Measurements from ENCODE around the gene FEZF2. TPM values are rescaled to one million over a fixed set of nuclear protein-coding genes. Genes with fewer than 3 reads are reported as not detected.
A peak's percentile ranks its signal among the peaks of the same experiment; 100 is the strongest.

Gene FEZF2
- not detected in 2 replicates for total RNA-seq (2014; rRNA removed; shearing (Covaris generic))

DNA sequence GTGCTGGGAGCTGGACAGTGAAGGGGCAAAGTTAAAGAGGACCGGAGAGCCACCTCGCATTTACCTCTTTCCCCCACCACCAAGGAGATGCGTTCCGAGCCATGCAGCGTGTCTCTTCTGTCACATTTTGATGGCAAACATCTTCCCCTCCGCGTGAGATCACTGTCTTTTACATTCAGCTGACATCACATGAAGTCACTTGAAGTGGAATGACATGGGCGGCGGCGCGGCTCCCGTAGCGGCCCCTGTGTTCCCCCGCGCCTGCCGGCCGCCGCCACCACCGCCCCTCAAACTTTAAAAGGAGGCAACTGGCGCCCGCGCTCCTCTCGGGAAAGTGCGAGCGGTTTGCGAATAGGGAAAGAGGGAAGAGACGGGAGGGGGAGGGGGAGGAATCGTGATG is at the start of gene FEZF2:
TSS of gene FEZF2 (minus strand) at position 336 of the 400 bp plus-strand sequence. CDS start 682 bp downstream, outside the sequence.
- DNase-seq (ENCODE audit: low read depth): peak; percentile 8

DNA sequence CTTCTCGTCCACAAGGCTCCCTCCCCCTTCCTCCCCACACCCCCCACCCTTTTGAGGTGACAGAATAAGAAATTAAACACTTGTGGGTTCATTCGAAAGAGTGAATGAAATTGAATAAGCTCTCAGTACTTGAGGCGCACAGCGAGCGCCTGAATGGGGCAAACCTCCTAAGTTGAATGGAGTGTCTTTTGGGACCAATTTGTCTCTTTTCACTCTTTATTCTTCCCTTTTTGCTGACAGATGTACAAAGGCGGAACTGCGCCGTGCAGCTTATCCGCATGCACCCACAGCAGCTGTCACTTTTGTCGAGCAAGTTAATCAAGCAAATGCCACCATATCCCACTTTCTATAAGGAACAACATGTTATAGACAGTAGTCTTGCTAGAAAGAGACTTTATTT is 47.9 kb upstream of the FEZF2 start:
- no peak for DNase-seq (ENCODE audit: low read depth)

DNA sequence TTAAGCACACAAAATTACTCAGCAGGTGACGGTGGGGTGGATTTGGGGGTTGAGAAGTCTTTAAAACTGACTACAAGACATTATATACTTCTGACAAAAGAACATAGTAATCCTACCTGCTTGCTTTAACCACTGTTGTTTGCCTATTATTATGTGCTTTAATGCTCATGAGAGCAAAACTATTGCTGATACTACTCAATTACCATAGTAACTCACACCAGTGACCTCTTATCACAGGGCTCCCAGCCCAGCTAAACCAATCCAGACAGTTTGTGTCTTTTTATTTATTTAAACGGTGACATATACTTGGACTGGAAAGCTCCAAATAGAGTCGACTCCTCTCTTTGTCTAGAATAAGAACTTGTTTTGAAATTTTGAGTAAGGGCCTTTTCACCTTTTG is 42.8 kb upstream of the FEZF2 start:
- DNase-seq (ENCODE audit: low read depth): no peak

DNA sequence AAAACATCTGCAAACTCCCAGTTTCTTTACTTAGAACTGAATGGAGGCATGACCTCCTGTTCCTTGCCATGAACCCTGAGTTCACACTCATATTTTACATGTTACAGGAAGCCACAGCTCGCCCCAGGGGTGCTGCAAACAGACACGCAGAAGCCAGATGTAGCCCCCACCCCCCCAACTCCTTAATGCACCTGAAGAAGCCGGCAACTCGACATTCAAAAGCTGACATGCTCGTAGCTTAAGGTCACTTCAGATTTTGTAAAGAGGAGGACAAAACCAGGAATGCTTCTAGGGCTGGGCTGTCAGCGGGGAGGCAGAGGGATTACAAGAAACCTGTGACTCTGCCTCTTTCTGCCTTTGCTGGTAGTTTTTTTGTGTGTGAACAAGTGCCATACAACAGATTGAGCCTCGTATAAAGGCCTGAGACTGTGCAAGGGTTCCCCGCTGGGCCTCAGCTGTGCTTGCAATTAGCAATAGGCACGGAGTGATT is 42.0 kb upstream of the FEZF2 start:
- DNase-seq (ENCODE audit: low read depth): no peak

DNA sequence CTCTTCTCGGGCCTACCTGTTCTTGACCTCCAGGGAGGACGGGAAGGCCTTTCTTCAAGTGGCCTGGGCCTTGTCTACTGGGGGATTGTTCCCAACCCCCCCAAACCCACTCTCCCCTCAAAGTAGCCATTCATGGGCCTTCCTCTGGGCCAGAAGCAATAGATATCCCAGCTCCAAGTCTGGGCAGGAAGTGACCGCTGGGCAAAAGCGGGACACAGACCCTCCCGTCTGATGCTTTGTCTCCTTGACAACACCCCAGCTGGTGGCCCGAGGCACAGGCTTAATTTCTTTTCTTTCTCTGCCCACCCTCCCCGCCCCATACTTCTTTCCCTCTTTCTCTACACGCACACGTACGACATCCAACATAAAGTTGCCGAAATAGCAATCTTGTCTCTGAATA is 41.4 kb upstream of the FEZF2 start:
- no peak for DNase-seq (ENCODE audit: low read depth)

DNA sequence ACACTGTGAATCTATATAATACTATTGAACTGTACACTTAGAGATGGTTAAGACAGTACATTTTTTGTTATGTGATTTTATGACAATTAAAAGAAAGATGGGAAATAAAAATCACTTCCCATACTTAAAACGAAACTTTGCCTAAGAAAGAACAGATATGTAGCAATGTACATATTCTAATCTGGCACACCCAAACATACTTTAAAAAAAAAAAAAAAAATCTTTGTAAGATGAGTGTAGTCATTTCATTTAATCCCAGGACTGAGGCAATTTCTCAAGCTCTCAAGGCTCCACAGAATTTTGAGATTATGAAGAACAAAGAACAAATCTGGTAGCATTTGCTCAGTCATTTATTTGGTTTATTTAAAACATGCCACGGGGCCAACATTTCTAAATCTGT is 40.3 kb upstream of the FEZF2 start:
- DNase-seq (ENCODE audit: low read depth): no peak

DNA sequence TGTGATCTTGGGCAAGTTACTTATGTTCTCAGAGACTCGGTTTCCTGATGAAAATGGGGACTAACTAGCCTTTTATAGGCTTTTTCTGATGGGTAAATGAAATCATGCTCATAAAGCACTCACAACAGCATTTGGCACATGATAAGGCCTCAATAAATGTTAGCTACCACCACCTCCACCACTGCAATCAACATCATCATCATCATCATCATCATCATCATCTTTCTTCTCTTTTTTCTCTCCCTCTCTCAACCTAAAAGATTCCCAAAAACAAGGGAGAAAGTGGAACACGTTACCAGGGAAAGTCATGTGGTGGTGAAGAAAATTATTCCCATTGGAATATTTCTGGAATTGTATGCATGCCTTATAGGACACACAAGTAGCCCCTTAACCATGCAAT is 33.6 kb upstream of the FEZF2 start:
- no peak for DNase-seq (ENCODE audit: low read depth)

DNA sequence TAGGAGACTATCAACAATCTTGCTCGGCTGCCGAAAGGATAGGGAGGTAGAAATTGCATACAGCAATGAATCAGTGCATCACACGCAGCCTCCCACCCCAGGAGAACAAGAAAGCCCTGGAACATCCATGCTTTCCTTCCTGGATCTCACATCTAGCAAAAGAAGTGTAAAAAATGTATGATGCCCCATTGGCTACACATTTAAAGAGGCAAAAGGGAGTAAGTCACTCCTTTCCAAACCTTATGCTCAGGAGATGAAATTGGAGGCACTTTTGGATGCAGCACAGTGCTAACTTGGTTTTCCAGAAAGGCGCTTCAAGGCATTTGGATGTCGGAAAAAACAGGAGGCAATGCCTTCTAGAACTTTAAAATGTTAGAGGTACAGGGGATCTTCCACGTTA is 32.2 kb upstream of the FEZF2 start:
- DNase-seq (ENCODE audit: low read depth): no peak

DNA sequence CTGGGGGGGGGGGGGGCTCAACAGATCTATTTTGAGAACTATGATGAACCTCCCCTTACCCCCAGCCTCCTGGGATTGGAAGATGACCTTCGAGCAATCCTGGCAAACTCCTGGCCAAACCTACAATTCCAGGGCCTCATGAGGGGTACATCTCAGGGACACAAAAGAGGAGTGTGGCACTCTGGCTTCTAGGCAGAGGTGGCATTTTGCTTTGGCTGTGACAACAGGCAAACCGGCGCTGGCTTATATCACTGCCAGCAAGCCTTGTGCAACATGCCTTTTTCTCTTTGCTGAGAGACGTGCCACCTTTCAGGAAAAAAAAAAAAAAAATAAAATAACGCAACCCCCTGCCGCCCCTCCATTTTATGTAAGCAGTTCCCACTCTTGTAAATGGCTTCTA is 31.8 kb upstream of the FEZF2 start:
- no peak for DNase-seq (ENCODE audit: low read depth)

DNA sequence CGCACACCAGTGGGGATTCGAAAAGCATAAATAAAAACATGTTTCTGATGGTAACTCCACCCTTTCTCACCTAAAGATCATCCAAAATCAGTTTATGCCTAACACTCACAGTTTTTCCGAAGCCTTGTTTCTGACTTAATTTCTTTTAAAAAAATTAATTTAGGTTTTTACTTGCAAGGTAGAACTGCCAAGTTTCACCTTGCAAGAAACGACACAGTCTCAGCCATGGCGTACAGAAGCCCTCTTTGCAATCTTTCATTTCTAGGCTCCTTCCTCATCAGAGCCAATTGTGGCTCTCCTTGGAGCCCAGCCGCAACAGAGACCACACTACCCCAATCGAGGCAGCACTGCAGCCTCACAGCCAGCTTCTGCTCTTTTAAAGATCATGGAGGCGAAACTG is 31.0 kb upstream of the FEZF2 start:
- DNase-seq (ENCODE audit: low read depth): no peak

DNA sequence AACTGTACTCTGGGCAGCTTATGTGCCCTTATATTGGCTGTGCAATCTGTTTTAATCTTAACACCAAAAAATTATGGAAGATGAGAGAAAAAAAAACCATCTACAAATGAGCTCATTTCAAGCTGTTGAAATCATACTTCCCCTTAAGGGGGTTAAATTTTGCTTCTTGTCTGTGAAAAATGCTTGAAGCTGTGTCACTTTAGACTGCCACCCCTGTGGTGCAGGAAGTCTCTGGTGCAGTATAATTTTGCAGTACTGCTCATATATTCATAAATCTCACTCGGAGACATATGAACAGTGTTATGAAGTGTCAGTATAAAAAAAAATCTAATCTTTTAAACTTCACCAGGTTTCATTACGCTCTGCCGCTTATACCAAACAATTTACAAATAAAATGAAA is 30.4 kb upstream of the FEZF2 start:
- DNase-seq (ENCODE audit: low read depth): no peak

DNA sequence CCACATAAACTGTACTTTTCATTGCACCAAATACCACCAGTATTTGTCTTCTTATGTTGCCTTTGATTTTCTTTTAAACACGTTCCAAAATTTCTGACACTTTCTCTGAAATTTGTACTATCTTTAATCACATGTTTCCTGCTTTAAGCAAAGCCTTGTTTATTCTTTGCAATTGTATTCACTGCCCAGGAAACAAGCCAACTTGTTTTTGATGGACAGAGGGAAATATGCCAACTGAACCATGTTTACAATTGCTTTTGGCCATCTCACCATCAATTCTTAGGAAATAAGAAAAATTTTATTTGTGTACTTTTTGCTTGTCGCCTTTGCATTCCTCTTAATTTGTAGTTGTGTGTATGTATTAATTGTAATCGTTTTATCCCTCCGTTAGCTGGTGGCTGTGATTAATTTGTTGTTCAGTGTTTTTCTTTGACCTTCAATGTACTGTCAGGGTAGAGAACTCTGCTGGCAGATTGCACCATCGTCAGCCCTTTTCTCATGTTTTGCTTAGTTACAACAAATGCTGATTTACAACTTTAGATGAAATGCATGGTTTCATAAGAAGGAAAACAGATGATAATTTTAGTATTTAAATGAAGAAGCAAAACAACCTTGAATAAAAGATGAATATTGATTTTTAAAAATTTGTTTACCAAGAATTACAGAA is 19.4 kb upstream of the FEZF2 start:
- no peak for DNase-seq (ENCODE audit: low read depth)

DNA sequence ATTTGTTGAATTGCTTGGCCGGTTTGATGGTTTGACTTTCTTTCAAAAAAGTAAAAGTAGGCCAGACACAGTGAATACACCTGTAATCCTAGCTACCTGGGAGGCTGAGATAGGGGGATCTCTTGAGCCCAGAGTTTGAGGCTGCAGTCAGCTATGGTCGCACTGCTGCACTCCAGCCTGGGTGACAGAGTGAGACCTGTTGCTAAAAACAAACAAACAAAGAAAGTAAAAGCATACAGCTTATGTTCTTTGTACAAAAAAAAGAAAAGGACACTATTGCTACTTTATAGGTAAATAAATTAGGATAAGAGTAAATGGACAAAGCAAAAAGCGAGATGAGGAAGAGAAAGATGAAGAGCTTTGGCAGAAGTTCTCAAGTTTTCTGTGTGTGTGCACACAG is 13.9 kb upstream of the FEZF2 start:
- DNase-seq (ENCODE audit: low read depth): no peak

DNA sequence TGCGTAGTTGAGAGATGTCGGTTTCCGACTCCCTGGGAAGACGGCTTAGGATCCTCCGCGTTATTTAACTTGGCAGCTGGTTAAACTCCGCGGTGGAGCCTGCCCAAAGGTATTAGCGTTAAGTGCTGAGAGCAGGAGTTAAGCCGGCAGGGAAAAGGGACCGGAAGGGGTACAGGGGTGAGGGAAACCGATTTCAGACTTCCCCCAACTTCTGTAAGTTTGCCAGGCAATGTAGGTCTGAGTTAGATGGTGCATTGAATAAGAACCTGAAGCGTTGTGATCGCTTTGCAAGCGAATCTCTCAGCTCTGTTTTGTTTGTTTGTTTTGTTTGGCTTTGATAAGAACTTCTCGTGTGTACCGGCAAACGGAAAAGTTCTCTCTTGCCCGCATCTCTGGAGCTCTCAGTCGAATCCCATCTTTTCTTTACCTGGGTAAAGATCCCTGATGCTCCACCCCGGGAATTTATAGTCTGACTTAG is 6.0 kb upstream of the FEZF2 start:
- no peak for DNase-seq (ENCODE audit: low read depth)

DNA sequence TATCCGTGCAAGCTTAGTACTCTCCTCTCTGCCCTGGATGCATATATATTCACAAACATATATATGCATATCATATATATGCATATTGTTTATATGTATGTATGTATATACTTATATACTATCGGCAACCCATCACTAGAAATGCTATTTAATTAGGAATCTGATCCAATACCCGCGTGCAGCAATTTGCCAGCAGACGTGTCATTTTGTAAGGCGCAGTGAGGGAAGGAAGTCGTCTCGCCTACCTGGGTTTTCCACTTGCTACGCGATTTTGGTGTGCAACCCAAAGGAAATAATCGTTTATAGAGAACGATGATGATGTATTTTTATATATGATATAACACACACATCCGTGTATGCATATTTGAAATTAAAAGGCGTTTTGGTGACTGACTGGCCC is 5.6 kb upstream of the FEZF2 start:
- no peak for DNase-seq (ENCODE audit: low read depth)

DNA sequence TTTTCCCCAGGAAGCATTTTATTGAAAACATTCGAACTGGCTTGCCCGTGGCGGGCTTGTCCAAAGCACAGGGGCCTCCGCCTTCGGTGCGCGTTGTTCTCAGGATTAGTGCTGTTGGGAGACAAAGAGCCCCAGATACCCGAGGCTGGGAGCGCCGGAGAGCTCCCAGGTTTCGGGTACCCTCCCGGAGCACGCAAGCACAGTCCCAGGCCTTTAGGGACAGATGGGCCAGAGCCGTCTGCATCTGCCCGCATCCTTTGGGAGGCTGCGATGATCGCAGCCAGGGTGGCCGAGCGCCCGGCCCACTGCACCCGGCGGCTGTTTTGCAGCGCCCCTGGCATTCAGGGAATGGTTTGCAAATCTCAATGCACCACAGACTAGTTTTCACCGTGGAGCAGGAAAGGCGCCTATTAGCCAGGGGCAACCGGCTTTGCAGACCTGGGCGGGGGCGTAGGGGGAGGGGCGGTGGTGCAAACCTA is 5.0 kb upstream of the FEZF2 start:
- DNase-seq (ENCODE audit: low read depth): no peak

DNA sequence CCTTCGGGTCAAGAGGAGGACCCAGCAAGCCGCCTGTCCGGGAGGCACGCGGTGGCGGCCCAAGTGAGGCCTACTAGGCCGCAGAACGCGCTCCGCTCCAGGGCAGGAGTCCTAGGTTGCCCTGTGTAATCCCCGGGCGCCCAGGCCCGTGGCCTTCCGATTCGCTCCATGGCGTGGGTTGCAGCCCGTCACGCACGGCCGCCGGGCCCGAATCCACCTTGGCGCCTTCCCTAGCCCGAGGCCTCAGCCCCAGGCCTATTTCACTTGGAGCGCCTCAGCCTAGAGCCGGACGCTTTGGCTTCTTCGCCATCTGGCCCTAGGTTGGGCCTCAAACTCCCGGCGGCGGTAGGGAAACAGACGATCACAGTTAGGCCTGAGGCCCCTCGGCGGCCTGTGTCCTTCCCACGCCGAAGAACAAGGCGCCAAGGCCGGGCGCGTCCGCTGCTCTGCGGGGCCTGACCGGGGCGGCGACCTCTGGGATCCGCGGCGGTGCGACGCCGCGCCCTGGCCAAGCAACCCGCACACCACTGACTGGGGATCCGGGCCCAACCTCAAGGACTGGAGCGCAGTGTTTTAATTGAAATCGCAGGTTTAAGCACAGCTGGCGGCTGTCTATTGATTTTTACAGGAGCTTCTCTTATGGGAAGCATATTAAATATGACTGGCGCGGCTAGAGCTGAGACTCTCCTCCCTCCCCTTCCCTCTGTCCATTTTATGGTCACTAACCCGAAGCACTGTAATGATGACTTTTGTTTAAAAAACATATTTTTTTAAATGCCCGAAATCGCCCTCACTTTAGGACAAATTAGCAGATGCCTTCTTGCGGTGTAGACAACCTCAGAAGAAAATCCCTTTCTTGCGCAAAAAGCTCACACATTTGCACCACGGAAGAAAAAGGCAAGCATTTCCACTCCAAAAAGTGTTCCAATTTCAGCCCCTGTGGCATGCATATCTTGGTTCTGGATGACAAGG is 3.8 kb upstream of the FEZF2 start:
- DNase-seq (ENCODE audit: low read depth): no peak

DNA sequence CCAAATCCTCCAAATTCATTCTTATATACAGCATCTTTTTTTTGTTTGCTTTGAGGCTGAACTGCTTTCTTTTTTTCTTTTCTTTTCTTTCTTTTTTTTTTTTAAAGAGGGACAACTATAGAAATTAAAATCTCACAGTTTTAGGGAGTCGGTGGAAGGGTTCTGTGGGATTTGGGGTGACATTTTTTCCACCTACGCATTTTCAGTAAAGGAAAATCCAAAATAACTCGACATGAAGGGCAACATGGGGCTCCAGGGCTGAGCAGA is 3.0 kb upstream of the FEZF2 start:
- no peak for DNase-seq (ENCODE audit: low read depth)

DNA sequence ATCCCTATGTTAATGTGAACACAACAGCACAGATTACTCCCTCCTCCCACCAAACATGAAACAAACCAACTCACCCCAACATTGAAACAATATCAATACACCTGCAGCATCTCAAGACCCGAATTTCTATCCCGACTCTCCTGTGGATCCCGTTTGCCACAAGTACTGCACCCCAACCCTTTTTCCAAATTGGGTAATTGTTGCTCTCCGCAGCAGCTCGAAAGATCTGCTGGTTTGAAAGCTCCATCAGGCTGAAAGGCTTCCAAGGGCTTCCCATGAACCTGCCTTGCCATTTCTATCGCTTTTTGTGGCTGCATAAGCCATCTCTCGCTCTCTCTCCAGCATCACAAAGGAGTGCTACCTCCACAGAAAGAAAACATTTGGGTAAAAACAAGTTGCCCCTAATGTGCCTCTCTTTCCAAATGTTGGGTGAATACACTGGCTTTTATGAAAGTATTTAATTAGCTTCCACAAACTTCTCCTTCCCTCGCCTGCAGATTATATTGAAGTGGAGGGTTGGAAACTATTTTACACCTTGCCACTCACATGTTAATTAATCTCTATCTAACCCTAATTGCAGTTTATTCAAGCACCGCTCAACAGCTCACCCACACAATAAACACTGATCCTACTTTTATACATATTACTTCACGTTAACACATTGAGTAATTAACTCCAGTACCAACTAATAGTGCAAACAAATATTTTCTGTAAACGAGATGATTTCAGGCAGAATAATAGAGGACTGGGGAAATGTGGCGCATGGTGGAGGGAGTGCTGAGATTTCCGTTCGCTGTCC is 2.5 kb upstream of the FEZF2 start:
- DNase-seq (ENCODE audit: low read depth): no peak

DNA sequence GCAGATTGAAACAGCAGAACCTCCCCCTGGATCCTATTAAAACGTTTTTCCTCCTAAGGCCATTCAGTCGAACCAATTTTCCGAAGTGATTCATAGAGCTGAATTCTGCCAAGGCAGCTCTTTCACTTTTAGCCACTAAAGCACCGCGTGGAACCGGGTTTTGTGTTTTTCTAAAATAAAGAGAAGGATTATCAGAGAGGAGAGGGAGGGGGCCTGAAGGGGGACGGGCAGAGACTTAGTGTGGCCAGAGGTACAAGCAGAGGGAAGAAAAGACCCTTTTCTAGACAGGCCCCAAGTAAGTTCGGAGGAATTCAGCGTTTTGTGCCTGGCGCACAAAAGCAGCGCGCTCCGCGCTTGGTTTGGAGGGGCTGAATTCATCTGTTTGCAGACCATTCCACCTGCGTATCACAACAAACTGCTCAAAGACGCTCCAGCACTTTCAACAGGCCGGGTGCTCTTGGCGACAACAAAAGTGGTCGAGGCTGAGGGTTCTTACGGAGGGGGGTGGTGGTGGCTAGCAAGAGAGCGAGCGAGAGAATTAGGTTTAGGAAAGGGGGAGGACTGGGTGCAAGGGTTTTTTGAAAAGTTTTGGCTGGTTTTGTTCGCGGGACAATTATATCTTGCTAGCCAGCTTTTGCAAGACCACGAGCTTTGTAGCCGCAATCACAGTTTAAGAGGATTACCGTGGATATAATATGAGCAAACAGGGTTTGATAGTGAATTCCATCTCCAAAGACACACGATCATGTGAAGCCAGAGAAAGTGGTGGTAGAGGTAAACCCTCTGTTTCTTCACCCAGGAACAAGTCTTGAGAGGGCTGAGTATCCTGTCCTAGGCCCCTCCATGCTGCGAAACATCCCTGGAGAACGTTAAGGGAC is 1.2 kb upstream of the FEZF2 start:
- DNase-seq (ENCODE audit: low read depth): peak; percentile 10

DNA sequence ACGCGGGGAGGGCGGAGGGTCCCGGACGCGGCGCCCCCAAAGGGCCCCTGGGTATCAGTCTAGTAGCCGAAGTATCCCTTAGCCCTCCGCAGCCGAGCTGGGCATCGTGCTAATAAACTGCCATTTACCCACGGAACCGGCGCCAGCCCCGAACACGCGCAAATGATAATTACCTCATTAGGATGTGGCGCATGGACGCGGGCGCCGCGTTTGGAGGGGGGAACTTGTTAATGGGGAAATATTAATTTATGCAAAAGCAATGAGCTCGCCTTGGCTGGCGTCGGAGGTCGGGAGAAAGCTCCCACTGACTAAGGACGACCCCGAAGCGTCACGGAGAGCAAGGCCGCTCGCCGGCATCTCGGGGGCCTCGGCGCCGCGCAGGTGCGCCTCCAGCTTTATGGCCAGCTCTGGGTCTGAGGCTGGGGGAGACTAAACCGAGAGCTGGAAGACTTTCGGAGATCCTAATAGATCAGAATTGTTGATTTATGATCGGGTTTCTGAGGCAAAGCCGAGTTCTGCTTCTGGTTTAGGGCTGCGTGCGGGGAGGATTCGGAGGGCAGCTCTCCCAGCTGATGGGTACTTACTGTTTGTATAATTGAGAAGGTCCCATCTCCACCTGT is 474 bp upstream of the FEZF2 start:
- DNase-seq (ENCODE audit: low read depth): no peak

Measured in Daoy (cell line).